ENCODE measurements around the gene COPE.

Gene COPE

GRCh38 chr19:18851673-18852325 is 67.4 kb downstream of the COPE start:
- no peak for DNase-seq

- peak; percentile 42 for DNase-seq
Observed at GRCh38 chr19:18850471-18851375, 68.5 kb downstream of the COPE start.

GRCh38 chr19:18849838-18850400 is 69.3 kb downstream of the COPE start:
- no peak for DNase-seq

Measured in right kidney (tissue), 1 donor.